B cell (primary cell): Measurements from ENCODE around the gene VANGL1. TPM values are rescaled to one million over a fixed set of nuclear protein-coding genes. Genes with fewer than 3 reads are reported as not detected.

ENCODE experiments used
- ATAC-seq: fragments of 200-7000 bp; cut with Tn5 transposase; one replicate; pipeline ENCODE4 v1.10.0; 2021; ENCODE audit warnings: low read depth, mild to moderate bottlenecking, moderate number of reproducible peaks, moderate library complexity
- CTCF ChIA-PET: fragments of 350-600 bp; sonication (Branson Sonifier 250); formaldehyde crosslinking; loops from one replicate; lab custom pipeline; 2021; ENCODE audit warnings: antibody characterized with exemption, inconsistent platforms; lab: Charles Lee
- POLR2A ChIA-PET: fragments of 350-600 bp; sonication (Branson Sonifier 250); formaldehyde crosslinking; loops from one replicate; lab custom pipeline; 2021; ENCODE audit warnings: antibody characterized with exemption; lab: Charles Lee
- DNase-seq: peaks from one replicate; pipeline ENCODE4 v3.0.0; 2013
- H2AFZ ChIP-seq: 2 replicates; pipeline ENCODE4 v1.6.1; 2012; ENCODE audit warnings: mild to moderate bottlenecking, low read depth, low read length; ENCODE audit not compliant: insufficient read depth, poor library complexity, severe bottlenecking
- H3K27ac ChIP-seq, 2 donors: 1 replicate in 1 of 2; 2 replicates in 1 of 2; pipeline ENCODE4 v1.5.1; 2012 to 2013; ENCODE audit warnings: low read length in 2 of 2, mild to moderate bottlenecking in 2 of 2, moderate library complexity in 1 of 2
- H3K27me3 ChIP-seq, 4 experiments: fragments of 200-600 bp in 1 of 4; sonication (generic) in 1 of 4; replicated peaks in 1 of 4; 1 replicate in 2 of 4; 2 replicates in 2 of 4; pipeline versions ENCODE4 v1.6.1 to v1.7.0; 2013 to 2016; ENCODE audit warnings: low read length in 3 of 4, mild to moderate bottlenecking in 2 of 4, mixed read lengths in 1 of 4, moderate library complexity in 1 of 4; ENCODE audit not compliant: insufficient read depth in 4 of 4, control insufficient read depth in 3 of 4; ENCODE audit errors: control extremely low read depth in 1 of 4
- H3K36me3 ChIP-seq, 2 experiments: replicated peaks in 1 of 2; 1 replicate in 1 of 2; 2 replicates in 1 of 2; pipeline versions ENCODE4 v1.6.1 to v1.7.1; 2013; ENCODE audit warnings: low read length in 1 of 2; ENCODE audit not compliant: insufficient read depth in 2 of 2, control insufficient read depth in 1 of 2; ENCODE audit errors: control extremely low read depth in 1 of 2, extremely low read depth in 1 of 2
- H3K4me1 ChIP-seq, 2 donors: fragments of 200-600 bp in 1 of 2; sonication (generic) in 1 of 2; 1 replicate in 1 of 2; 2 replicates in 1 of 2; pipeline versions ENCODE4 v1.5.1 to v1.6.1; 2013 to 2017; ENCODE audit warnings: low read length in 2 of 2; ENCODE audit not compliant: control insufficient read depth in 2 of 2, insufficient read depth in 2 of 2
- H3K4me2 ChIP-seq: replicated peaks from 2 replicates; pipeline ENCODE3; 2012; ENCODE audit warnings: mild to moderate bottlenecking, low read depth, low read length; ENCODE audit not compliant: poor library complexity, severe bottlenecking
- H3K4me3 ChIP-seq, 5 experiments: fragments of 200-600 bp in 1 of 5; sonication (generic) in 1 of 5; 1 replicate in 3 of 5; 2 replicates in 2 of 5; pipeline versions ENCODE4 v1.5.1 to v1.7.0; 2011 to 2016; ENCODE audit warnings: low read length in 4 of 5, mild to moderate bottlenecking in 4 of 5, low read depth in 2 of 5, control low read depth in 1 of 5, moderate library complexity in 1 of 5; ENCODE audit not compliant: insufficient read depth in 1 of 5; ENCODE audit errors: control extremely low read depth in 1 of 5, extremely low read depth in 1 of 5
- H3K79me2 ChIP-seq: fragments of 200-600 bp; sonication (generic); one replicate; pipeline ENCODE4 v1.6.0; 2016; ENCODE audit warnings: low read length; ENCODE audit not compliant: control insufficient read depth, insufficient read depth
- H3K9ac ChIP-seq: fragments of 200-600 bp; sonication (generic); 2 replicates; pipeline ENCODE4 v1.6.1; 2017; ENCODE audit warnings: mild to moderate bottlenecking, low read length, moderate library complexity
- H3K9me3 ChIP-seq, 3 donors: one replicate each; pipeline versions ENCODE4 v1.6.1 to v1.7.1; 2013; ENCODE audit warnings: low read length in 2 of 3; ENCODE audit not compliant: control insufficient read depth in 2 of 3, insufficient read depth in 1 of 3; ENCODE audit errors: control extremely low read depth in 1 of 3
- H4K20me1 ChIP-seq: 2 replicates; pipeline ENCODE4 v1.6.0; 2012; ENCODE audit warnings: mild to moderate bottlenecking, low read length; ENCODE audit not compliant: insufficient read depth, control insufficient read depth, poor library complexity, severe bottlenecking
- H3K27ac Mint-ChIP-seq: one replicate; pipeline ENCODE4 v1.8.0; 2021; ENCODE audit warnings: mixed read lengths
- H3K27me3 Mint-ChIP-seq: one replicate; pipeline ENCODE4 v1.8.0; 2021; ENCODE audit warnings: mixed read lengths
- H3K4me1 Mint-ChIP-seq: one replicate; pipeline ENCODE4 v1.8.0; 2021; ENCODE audit warnings: mixed read lengths
- H3K4me3 Mint-ChIP-seq: one replicate; pipeline ENCODE4 v1.8.0; 2021; ENCODE audit warnings: mixed read lengths
- H3K9me3 Mint-ChIP-seq: one replicate; pipeline ENCODE4 v1.8.0; 2022; ENCODE audit warnings: mixed read lengths; ENCODE audit not compliant: insufficient read depth
- EZH2 ChIP-seq: IDR thresholded peaks from 2 replicates; pipeline ENCODE4 v1.6.1; 2012; ENCODE audit warnings: borderline replicate concordance, low read depth, mild to moderate bottlenecking, moderate library complexity, low read length; ENCODE audit not compliant: insufficient read depth, poor library complexity, severe bottlenecking
- WGBS: methylation state at CpG from one replicate; pipeline ENCODE4 v1.1.5; 2013; ENCODE audit warnings: missing lambda C conversion rate; ENCODE audit not compliant: insufficient coverage; 5-methylcytosine and 5-hydroxymethylcytosine counted together
- intact Hi-C: fragments of 100-400 bp; cut with micrococcal nuclease; formaldehyde crosslinking; loops from one replicate; pipeline ENCODE4 v1.10.0; 2022
- polyA plus RNA-seq: library from polyadenylated mRNA; depleted of rRNA; stranded (reverse); fragments of >200 nt; gene quantifications from 2 replicates; pipeline ENCODE4 v1.2.3, GENCODE V29; 2012
- total RNA-seq, 2 donors: library from RNA; stranded (reverse); fragments of 120-200 nt in 1 of 2; gene quantifications; 1 replicate in 1 of 2; 2 replicates in 1 of 2; pipeline versions ENCODE4 v1.2.3 to v1.2.4, GENCODE V29; 2013 to 2022
- TF ChIP-seq, protein P1 (sequence below): fragments of 200-600 bp; IDR thresholded peaks from one replicate; pipeline ENCODE4 v1.8.0; 2022; ENCODE audit warnings: antibody characterized with exemption, mild to moderate bottlenecking

The VANGL1 gene
- total and polyA plus RNA-seq, 2 donors (not counting 1 experiment from before 2014, with no cell fraction given), result 0.21 to 0.30 TPM

DNA sequence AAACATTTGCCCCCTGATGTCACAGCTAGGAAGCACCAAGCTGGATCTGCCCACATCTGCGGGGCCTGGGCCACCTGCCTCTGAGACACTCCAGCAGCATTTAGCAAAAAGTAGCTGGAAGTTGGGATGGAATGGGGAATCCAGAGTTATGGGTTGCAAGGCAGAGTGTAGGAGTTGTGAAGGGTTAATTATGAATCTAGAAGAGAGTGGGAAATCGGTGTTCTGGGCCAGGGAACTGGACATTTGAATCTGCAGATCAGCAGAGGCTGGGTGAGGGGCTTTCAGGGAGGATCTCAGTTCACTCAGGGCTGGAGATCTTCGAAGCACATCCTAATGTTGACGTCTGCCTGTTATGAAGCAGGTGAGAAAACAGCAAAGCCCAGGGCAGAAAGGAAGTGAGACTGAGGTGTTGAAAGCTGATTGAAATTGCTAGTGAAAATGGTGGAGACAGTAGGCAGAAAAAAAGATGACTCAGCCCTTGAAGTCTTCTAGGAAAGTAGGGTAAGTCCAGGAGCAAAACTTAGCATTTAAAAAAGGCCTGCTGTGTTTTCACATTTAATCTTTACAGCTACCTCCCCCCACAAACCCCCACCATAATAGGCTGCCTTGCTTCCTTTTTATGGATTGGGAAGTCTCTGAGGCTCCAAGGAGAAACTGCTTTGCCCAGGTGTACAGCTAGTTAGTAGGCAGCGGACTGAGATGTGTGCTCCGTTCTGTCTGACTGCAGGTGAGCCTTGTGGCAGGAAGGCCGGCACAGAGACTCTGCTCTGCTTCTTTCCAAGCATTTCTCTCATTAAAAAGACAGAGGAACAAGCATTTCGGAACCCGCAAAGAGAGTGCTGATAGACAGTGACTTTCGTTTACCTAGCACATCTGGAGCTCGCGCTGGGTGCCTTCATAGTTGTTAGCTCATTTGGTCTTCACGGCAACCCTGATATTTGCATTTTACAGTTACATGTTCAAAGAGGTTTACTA lies 7.2 kb downstream of the VANGL1 start:
- Histone ChIP-seq H4K20me1 (no peaks in the 10 kb centered on the region), H3K36me3 (no peaks in the 10 kb centered on the region), H3K79me2 (no peaks in the 10 kb centered on the region), H2AFZ (no peak overlapping the region), H3K4me2 (no peak overlapping the region), H3K9ac (no peak overlapping the region), H3K4me3 (no peak overlapping the region), H3K27me3 (no peaks in the 10 kb centered on the region), H3K4me1 (no peaks in the 10 kb centered on the region), H3K27ac (no peak overlapping the region), H3K9me3 (no peaks in the 10 kb centered on the region)
- 81% methylated on average over 10 of the region's 13 CpGs for WGBS
- POLR2A ChIA-PET, result no interaction called here
- Mint-ChIP-seq H3K4me1 (no peaks in the 10 kb centered on the region), H3K27ac (no peak overlapping the region), H3K9me3 (no peaks in the 10 kb centered on the region), H3K27me3 (no peaks in the 10 kb centered on the region), H3K4me3 (no peak overlapping the region)
- CTCF ChIA-PET, result no interaction called here
- intact Hi-C loops, result no loop called here
- DNase-seq (no peak), ATAC-seq (no peak)
- no peak for TF ChIP-seq EZH2
- TF ChIP-seq, protein P1, sequence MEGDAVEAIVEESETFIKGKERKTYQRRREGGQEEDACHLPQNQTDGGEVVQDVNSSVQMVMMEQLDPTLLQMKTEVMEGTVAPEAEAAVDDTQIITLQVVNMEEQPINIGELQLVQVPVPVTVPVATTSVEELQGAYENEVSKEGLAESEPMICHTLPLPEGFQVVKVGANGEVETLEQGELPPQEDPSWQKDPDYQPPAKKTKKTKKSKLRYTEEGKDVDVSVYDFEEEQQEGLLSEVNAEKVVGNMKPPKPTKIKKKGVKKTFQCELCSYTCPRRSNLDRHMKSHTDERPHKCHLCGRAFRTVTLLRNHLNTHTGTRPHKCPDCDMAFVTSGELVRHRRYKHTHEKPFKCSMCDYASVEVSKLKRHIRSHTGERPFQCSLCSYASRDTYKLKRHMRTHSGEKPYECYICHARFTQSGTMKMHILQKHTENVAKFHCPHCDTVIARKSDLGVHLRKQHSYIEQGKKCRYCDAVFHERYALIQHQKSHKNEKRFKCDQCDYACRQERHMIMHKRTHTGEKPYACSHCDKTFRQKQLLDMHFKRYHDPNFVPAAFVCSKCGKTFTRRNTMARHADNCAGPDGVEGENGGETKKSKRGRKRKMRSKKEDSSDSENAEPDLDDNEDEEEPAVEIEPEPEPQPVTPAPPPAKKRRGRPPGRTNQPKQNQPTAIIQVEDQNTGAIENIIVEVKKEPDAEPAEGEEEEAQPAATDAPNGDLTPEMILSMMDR, result no peak

DNA sequence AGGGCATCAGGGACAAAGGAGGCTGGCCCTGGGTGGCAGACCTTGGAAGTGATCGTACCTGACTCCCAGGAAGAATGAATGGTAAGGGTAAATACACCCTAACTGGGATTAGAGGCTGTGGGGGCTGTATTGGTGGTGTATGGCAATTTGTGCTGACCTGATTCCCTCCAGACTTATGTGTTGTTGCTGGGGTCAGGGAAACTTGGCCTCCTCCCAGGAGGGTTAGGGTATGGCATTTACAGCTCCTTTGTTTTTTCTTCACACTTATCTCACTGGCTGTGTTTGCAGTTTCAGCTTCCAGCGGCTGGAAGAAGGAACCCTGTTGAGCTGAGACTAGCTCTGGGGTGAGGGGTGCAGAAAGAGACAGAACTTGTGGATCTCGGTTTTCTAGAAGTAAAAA lies 8.2 kb downstream of the VANGL1 start:
- no peaks in the 10 kb centered on the region for H3K36me3 ChIP-seq
- POLR2A ChIA-PET, result no interaction called here
- ATAC-seq (no peak), DNase-seq (no peak)
- H3K4me2 ChIP-seq, result no peak overlapping the region
- 90% methylated on average over 2 of the region's 3 CpGs for WGBS
- CTCF ChIA-PET, result no interaction called here
- no peaks in the 10 kb centered on the region for H4K20me1 ChIP-seq
- H3K79me2 ChIP-seq, result no peaks in the 10 kb centered on the region
- no peak for TF ChIP-seq EZH2
- Mint-ChIP-seq H3K4me1 (no peaks in the 10 kb centered on the region), H3K27ac (no peak overlapping the region), H3K9me3 (no peaks in the 10 kb centered on the region), H3K27me3 (no peaks in the 10 kb centered on the region), H3K4me3 (no peak overlapping the region)
- no peaks in the 10 kb centered on the region for H3K9me3 ChIP-seq
- H3K9ac ChIP-seq, result no peak overlapping the region
- no peak overlapping the region for H3K4me3 ChIP-seq
- no peak overlapping the region for H3K27ac ChIP-seq
- H2AFZ ChIP-seq, result no peak overlapping the region
- H3K4me1 ChIP-seq, result no peaks in the 10 kb centered on the region
- intact Hi-C loops, result no loop called here
- no peaks in the 10 kb centered on the region for H3K27me3 ChIP-seq
